ENCODE measurements around the gene MUS81. TPM values are rescaled to one million over a fixed set of nuclear protein-coding genes. Genes with fewer than 3 reads are reported as not detected.

Gene MUS81
- total and polyA plus RNA-seq, 2 of the 13 experiments (the other 11 are each of a cell fraction or from before 2014, with no cell fraction given): 25.6 to 30.2 TPM

- TF ChIP-seq SRSF9 (IDR thresholded peaks at IDR 0.05; ENCODE audit: borderline replicate concordance, insufficient read depth, low read depth, low read length, poor library complexity, severe bottlenecking): no peak
- no peak for TF ChIP-seq SOX13 (IDR thresholded peaks at IDR 0.05)
- TF ChIP-seq SOX13 (CRISPR knock-in tag; conservative IDR thresholded peaks at IDR 0.05 in 1 of 2, IDR thresholded peaks at IDR 0.05 in 1 of 2): no peak
- 0 out of 2 replicates have a peak, but pooled peaks have one; percentile 56 for TF ChIP-seq ZNF644 (CRISPR knock-in tag; IDR thresholded peaks at IDR 0.05; ENCODE audit: low read depth)
- 0 out of 2 replicates have a peak, but pooled peaks have one; percentile 11 for TF ChIP-seq ZNF629 (CRISPR knock-in tag; conservative IDR thresholded peaks at IDR 0.05)
- no peak for TF ChIP-seq GTF3A (CRISPR knock-in tag; conservative IDR thresholded peaks at IDR 0.05)
- no peak for TF ChIP-seq E2F2 (CRISPR knock-in tag; IDR thresholded peaks at IDR 0.05; ENCODE audit: borderline replicate concordance)
- TF ChIP-seq ZNF713 (CRISPR knock-in tag; IDR thresholded peaks at IDR 0.05): no peak
- TF ChIP-seq NPAS2 (CRISPR knock-in tag; IDR thresholded peaks at IDR 0.05; ENCODE audit: borderline replicate concordance): no peak
- TF ChIP-seq SP1 (IDR thresholded peaks at IDR 0.05): no peak
- TF ChIP-seq SP1 (CRISPR knock-in tag; IDR thresholded peaks at IDR 0.05): no peak
- no peak for TF ChIP-seq CREB1 (IDR thresholded peaks at IDR 0.05)
- TF ChIP-seq CREB1 (CRISPR knock-in tag; IDR thresholded peaks at IDR 0.05): no peak
- peak; percentile 42; the same call in 1 of the 2 replicates for TF ChIP-seq ZMYM4 (CRISPR knock-in tag; IDR thresholded peaks at IDR 0.05)
- TF ChIP-seq ZNF263 (CRISPR knock-in tag; IDR thresholded peaks at IDR 0.05): peak; percentile 69
- TF ChIP-seq ZNF20 (CRISPR knock-in tag; IDR thresholded peaks at IDR 0.05): no peak
- no peak for TF ChIP-seq KLF15 (CRISPR knock-in tag; IDR thresholded peaks at IDR 0.05; ENCODE audit: borderline replicate concordance)
- TF ChIP-seq UBTF (CRISPR knock-in tag; IDR thresholded peaks at IDR 0.05): 0 out of 2 replicates have a peak, but pooled peaks have one; percentile 22
Observed at GRCh38 chr11:65821107-65821506, 39.1 kb upstream of the MUS81 start (continued).

All from HepG2 (cell line).